Stimulated activated CD8-positive, alpha-beta memory T cell treated with anti-CD3 and anti-CD28 coated beads, Interleukin-2, amount 100 ng/mL, for 48 hours (primary cell): ENCODE results near the gene CORO7.

Experiments used
- DNase-seq, 2 donors: peaks; one replicate each; pipeline ENCODE4 v3.0.0-alpha.2; 2020; ENCODE audit warnings: low read depth in 2 of 2

Gene CORO7

DNA sequence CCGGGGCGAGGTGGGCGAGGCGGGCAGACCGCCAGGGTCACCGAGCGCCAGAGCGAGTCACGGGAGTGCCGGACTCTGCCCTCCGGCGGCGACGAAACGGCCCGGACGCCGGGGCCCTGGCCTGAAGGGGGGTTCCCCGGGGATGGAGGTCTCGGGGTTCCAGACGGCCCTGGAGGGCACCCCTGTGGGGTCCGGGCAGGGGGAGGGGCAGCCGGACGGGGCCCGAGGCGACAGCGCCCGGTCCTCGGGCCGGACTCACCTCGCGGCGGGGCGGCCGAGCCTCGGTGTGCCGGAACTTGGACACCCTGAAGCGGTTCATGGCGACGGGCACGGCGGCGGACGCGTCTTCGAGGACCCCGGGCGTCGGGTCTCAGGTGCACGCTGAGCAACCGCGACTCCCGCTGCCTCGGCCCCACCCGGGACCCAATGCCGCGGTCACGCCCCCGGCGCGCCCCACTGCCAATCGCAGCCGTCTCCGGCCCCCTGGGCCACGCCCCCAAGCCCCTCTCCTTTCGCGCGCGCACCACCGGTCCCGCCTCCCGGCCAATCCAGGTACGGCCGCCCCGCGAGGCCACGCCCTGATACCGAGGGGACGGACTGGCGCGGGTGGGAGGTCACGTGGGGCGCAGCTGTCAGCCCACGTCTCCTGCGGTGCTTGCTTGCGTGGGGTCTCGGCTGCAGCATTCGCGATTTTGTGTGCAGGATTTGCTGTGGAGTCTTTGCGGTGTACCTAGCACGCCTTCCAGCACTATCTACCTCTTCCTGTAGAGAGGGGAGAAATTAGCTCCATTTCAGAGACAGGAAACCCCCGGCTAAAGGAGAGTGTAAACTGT is at the start of gene CORO7:
TSS of gene CORO7 (minus strand) at position 397 of the 833 bp plus-strand sequence. CDS start at position 319, 78 bp downstream.
- DNase-seq, result peak; percentile 98 to 99

DNA sequence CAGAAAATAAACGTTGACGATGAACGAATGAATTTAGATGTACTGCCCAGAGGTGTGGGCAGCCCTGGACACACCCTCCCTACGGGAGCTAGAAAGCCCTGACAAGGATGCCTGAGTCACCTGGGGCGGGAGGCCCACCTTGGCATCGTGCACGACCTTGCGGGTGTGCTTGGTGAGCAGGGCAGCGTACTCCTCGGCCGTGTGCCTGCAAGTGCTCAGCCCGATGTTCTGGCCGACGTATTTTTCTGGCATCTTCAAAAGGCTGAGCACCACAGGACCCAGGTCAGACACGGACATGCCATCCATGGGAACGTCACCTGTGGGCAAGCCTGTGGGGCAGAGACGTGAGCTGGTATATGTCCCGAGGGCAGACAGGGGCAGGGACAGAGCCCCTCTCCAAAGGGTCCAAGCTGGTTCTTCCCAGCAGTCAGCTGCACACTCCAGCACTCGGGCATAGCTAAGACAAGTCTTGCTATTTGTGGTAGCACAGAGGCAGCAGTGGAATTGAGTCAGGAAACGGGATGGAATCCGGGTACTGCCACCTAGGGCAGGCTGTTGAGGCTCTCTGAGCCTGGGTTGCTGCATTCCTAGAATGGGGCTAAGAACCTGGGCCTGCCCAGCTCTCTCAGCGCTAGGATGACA is 47.2 kb upstream of the CORO7 start:
- no peak for DNase-seq

- DNase-seq, result no peak
Observed at GRCh38 chr16:4461250-4462085, 45.1 kb upstream of the CORO7 start.

GRCh38 chr16:4460936-4461249 is 44.5 kb upstream of the CORO7 start:
- DNase-seq, result no peak

DNA sequence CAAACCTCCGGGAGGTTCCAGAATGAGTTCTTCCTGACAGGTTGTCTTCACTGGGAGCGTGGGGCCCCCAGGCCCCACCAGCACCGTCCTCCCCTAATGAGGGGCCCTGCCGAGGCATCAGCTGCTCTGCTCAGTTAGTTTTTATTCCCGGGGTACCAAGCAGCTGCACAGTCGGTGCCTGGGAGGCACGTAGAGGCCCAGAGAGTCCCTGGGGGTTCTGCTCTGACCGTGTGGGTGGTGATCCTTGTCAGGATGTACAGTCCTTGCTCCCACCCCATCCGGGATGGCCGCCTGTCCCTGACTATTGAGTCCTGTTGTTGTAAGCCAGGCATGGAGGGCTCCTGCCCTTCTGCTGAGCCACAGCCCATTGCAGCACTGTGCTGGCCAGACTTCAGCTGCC is 39.6 kb upstream of the CORO7 start:
- DNase-seq, result no peak

- no peak for DNase-seq
Observed at GRCh38 chr16:4455081-4455480, 38.7 kb upstream of the CORO7 start.

GRCh38 chr16:4454623-4455022 is 38.2 kb upstream of the CORO7 start:
- DNase-seq, result no peak

DNA sequence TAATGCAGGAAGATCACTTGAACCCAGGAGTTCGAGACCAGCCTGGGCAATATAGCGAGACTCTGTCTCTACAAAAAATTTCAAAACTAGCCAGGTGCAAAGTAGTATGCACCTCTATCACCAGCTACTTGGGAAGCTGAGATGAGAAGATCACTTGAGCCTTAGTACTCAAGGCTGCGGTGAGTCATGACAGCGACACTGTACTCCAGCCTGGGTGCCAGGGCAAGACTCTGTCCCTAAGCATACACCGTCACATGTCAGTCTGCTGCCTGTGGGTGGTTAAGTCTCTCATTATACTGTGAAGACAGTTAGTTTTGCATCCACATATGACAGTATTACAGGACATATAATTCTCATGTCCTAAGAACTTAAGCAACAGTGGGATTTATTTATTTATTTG is 36.3 kb upstream of the CORO7 start:
- DNase-seq, result no peak

DNA sequence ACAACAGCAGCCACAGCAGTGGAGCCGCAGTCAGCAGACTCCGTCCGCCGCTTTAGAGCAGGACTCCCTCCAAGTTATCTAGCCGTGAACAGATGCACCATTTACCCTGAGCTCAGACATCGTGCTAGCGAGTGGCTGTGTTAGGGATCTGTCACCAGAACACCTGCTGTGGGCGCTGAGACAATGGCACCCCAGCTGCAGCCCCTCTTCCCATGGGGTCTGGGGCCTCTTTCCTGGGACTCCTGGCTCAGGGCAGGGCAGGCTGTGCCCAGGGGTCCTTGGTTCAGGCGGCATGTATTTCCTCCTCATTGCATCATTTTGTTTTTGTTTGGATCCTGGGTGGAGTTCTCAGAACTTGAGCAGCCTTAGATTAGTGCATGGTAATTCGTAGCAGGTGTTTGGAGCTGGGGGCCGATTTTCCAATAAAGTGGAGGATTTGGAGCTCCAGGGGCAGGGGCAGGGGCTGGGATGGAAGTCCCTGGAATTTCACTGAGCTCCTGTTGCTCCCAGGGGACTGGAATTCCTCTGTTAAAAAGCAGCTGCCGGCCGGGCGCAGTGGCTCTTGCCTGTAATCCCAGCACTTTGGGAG is 34.6 kb upstream of the CORO7 start:
- DNase-seq, result no peak

DNA sequence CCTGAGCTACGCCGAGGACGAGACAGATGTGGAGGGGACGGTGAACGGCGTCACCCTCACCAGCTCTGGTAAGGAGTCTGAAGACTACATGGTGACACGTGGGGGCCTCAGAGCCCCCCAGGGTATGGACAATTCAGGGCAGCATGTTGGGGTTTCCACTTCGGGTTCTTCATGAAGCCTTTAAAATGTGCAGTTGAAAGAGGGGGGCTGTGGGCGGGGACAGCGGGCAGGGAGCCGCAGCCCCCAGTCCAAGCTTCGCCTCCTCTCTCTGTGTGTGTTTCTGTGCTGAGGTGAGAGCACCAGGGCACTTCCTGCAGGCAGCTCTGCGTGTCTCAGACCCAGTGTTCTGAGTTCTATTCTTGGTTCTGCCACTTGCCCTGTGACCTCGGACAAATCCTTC is 34.0 kb upstream of the CORO7 start:
- DNase-seq, result no peak

DNA sequence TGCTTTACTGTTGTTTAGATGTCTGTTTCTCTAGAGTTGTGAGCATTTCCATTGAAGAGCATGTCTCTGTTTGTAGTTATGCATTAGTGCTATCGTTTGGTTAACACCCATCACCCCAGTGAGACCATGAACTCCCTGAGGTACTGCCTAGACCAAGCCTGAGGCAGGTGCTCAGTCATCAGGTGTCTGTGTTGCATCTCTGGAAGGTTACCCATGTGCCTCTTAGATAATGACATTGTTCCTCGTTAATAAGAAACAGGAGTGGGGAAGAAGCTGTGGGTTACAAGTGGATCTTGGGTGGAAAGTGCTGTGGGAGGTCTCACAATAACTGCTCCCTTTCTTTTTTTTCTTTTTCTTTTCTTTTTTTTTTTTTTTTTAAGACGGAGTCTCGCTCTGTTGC is 27.6 kb upstream of the CORO7 start:
- no peak for DNase-seq

DNA sequence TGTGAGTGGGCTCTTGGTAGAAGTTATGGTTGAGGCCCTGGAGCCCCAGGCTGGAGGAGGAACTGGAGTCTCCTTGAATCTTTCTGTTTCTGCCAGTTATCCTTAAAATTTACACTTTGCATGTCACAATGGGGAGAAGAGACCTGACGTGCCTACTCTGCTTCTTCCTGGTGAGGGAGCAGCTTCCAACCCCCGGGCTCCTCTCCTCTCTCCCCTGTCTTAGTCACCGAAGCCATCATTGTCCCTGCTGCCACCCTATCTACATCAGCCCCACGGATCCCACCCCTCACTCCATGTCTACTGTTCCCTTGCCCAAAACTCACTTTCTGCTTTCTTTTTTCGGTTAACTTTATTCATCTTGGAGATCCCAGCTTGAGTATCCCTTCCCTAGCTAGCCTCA is 26.9 kb upstream of the CORO7 start:
- no peak for DNase-seq

DNA sequence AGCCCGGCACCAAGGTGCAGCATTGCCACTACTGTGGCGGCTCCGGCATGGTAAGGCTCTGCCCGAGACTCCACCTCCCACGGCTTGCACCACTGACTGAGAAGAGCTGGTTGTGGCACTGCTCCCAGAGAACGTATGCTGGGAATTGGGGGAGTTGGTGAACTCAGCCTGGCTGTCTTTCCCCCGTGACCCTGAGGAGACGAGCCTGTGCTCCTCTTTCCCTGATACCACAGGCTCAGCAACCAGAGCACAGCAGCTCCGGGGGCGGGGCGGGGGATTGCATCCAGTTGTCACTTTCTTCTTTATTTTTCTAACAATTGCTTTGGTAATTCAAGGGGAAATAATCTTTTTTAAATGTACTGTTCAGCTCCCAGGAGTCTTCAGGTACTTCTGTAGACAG is 26.0 kb upstream of the CORO7 start:
- DNase-seq, result no peak

GRCh38 chr16:4437366-4437765 is 21.0 kb upstream of the CORO7 start:
- no peak for DNase-seq

GRCh38 chr16:4435337-4436067 is 19.1 kb upstream of the CORO7 start:
- no peak for DNase-seq

- no peak for DNase-seq
Observed at GRCh38 chr16:4433914-4434787, 17.8 kb upstream of the CORO7 start.

- DNase-seq, result no peak
Observed at GRCh38 chr16:4433228-4433627, 16.8 kb upstream of the CORO7 start.

GRCh38 chr16:4431023-4431422 is 14.6 kb upstream of the CORO7 start:
- DNase-seq, result no peak

- DNase-seq, result no peak
Observed at GRCh38 chr16:4428500-4428899, 12.1 kb upstream of the CORO7 start.

DNA sequence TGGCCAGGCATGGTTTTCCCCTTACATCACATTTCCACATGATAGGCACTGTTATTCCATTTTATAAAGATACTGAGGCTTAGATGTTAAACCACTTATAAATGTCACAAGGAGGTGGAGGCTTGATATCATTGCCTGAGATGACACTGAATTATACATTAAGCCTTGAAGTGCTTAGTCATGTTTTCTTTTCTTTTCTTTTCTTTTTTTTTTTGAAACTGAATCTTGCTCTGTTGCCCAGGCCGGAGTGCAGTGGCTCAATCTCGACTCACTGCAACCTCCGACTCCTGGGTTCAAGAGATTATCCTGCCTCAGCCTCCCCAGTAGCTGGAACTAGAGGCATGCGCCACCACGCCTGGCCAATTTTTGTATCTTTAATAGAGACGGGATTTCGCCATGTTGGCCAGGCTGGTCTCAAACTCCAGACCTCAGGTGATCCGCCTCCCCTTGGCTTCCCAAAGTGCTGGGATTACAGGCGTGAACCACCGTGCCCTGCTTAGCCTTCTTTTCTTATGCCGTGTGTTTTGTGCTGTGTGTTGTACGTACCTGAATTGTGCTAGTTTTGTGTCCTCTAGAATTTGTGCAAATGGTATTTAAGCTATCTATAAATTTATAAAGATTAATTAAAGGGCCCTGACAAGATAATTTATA is 10.5 kb upstream of the CORO7 start:
- DNase-seq, result no peak
